CD1c-positive myeloid dendritic cell (primary cell): ENCODE measurements around the gene SCRN2.
A peak's percentile ranks its signal among the peaks of the same experiment; 100 is the strongest.

ENCODE experiments used
- DNase-seq: peaks from one replicate; pipeline ENCODE4 v3.0.0-alpha.2; 2016; ENCODE audit errors: extremely low spot score

Gene SCRN2

GRCh38 chr17:47806913-47807255, 34.2 kb downstream of the SCRN2 start:
- no peak for DNase-seq

GRCh38 chr17:47806026-47806912, 34.8 kb downstream of the SCRN2 start:
- DNase-seq = no peak

GRCh38 chr17:47804461-47804860, 36.6 kb downstream of the SCRN2 start:
- no peak for DNase-seq

- no peak for DNase-seq
These were observed 37.3 kb downstream of the SCRN2 start for GRCh38 chr17:47803751-47804150.

GRCh38 chr17:47803201-47803600, 37.9 kb downstream of the SCRN2 start:
- DNase-seq = no peak

GRCh38 chr17:47802341-47803022, 38.6 kb downstream of the SCRN2 start:
- peak; percentile 39 for DNase-seq

GRCh38 chr17:47801906-47802305, 39.2 kb downstream of the SCRN2 start:
- DNase-seq = no peak

- DNase-seq = no peak
These were observed 39.8 kb downstream of the SCRN2 start for GRCh38 chr17:47801176-47801765.

GRCh38 chr17:47800686-47801085, 40.4 kb downstream of the SCRN2 start:
- DNase-seq = no peak

- no peak for DNase-seq
These were observed 43.3 kb downstream of the SCRN2 start for GRCh38 chr17:47797797-47798196.

GRCh38 chr17:47792979-47793378, 48.1 kb downstream of the SCRN2 start:
- no peak for DNase-seq

GRCh38 chr17:47792457-47792856, 48.6 kb downstream of the SCRN2 start:
- DNase-seq = no peak

- no peak for DNase-seq
These were observed 50.0 kb downstream of the SCRN2 start for GRCh38 chr17:47791025-47791424.

- DNase-seq = peak; percentile 50
These were observed 51.2 kb downstream of the SCRN2 start for GRCh38 chr17:47789611-47790561.
